ENCODE measurements around the gene CCDC110. TPM values are rescaled to one million over a fixed set of nuclear protein-coding genes. Genes with fewer than 3 reads are reported as not detected.

Gene CCDC110
- total and polyA plus RNA-seq, 4 donors, result 0.31 to 1.8 (median 0.92) TPM

- H3K9me3 ChIP-seq (ENCODE audit: control insufficient read depth in 4 of 4, insufficient read depth in 3 of 4, low read length in 3 of 4), result no peaks in the 10 kb centered on the region
- peaks cover 0 to 22% (median 1%) of the 10 kb centered on the region in 5 donors for H3K4me1 ChIP-seq (ENCODE audit: control insufficient read depth in 5 of 5, insufficient read depth in 5 of 5, low read length in 5 of 5)
- peaks cover 0 to 4% (median 1%) of the 10 kb centered on the region in 4 donors for H3K36me3 ChIP-seq (ENCODE audit: control insufficient read depth in 4 of 4, insufficient read depth in 4 of 4, low read length in 4 of 4)
- TF ChIP-seq CTCF (IDR thresholded peaks at IDR 0.05; ENCODE audit: control extremely low read depth, extremely low read depth), result no peak
- H3K27ac ChIP-seq (ENCODE audit: low read depth in 1 of 2, low read length in 1 of 2), result no peak overlapping the region
- H3K4me3 ChIP-seq, result no peak overlapping the region
- ATAC-seq (ENCODE audit: insufficient read depth, low FRiP score) (no peak), DNase-seq (peak in 1 of 3 donors; percentile 24)
- H3K9ac ChIP-seq (ENCODE audit: insufficient read depth in 1 of 2, low read length in 2 of 2), result no peak overlapping the region
- 91 to 94% methylated on average over 22 of the region's 22 CpGs for WGBS, 2 donors
- no peaks in the 10 kb centered on the region for H3K27me3 ChIP-seq (ENCODE audit: control insufficient read depth in 3 of 3, insufficient read depth in 3 of 3, low read length in 2 of 3)
Observed at GRCh38 chr4:185426960-185427688, 44.4 kb downstream of the CCDC110 start.

- TF ChIP-seq CTCF (IDR thresholded peaks at IDR 0.05; ENCODE audit: control extremely low read depth, extremely low read depth), result no peak
- Histone ChIP-seq H3K9ac (ENCODE audit: insufficient read depth in 1 of 2, low read length in 2 of 2) (peak within 1 kb of the TSS; percentile 100), H3K4me1 (ENCODE audit: control insufficient read depth in 5 of 5, insufficient read depth in 5 of 5, low read length in 5 of 5) (peaks cover 0 to 33% (median 9%) of the 10 kb centered on the region in 5 donors), H3K27ac (ENCODE audit: low read depth in 1 of 2, low read length in 1 of 2) (peak within 1 kb of the TSS; percentile 79 to 97), H3K27me3 (ENCODE audit: control insufficient read depth in 3 of 3, insufficient read depth in 3 of 3, low read length in 2 of 3) (no peaks in the 10 kb centered on the region), H3K4me3 (peak within 1 kb of the TSS; percentile 79), H3K36me3 (ENCODE audit: control insufficient read depth in 4 of 4, insufficient read depth in 4 of 4, low read length in 4 of 4) (peaks cover 0 to 4% (median 1%) of the 10 kb centered on the region in 4 donors), H3K9me3 (ENCODE audit: control insufficient read depth in 4 of 4, insufficient read depth in 3 of 4, low read length in 3 of 4) (no peaks in the 10 kb centered on the region)
- ATAC-seq (ENCODE audit: insufficient read depth, low FRiP score) (peak; percentile 95), DNase-seq (peak; percentile 95 to 97 (median 97))
- WGBS, 2 donors, result 0% methylated on average over 66 of the region's 66 CpGs
Observed at GRCh38 chr4:185425647-185426352, 45.7 kb downstream of the CCDC110 start, which contains the start of gene UFSP2. Gene UFSP2 (minus strand): TSS chr4:185425964. CDS start chr4:185425868, 96 bp downstream.

- no peaks in the 10 kb centered on the region for H3K9me3 ChIP-seq (ENCODE audit: control insufficient read depth in 4 of 4, insufficient read depth in 3 of 4, low read length in 3 of 4)
- peak; percentile 37 for ATAC-seq (ENCODE audit: insufficient read depth, low FRiP score)
- no peak for TF ChIP-seq CTCF (IDR thresholded peaks at IDR 0.05; ENCODE audit: control extremely low read depth, extremely low read depth)
- H3K27me3 ChIP-seq (ENCODE audit: control insufficient read depth in 3 of 3, insufficient read depth in 3 of 3, low read length in 2 of 3), result no peaks in the 10 kb centered on the region
- H3K4me1 ChIP-seq (ENCODE audit: control insufficient read depth in 5 of 5, insufficient read depth in 5 of 5, low read length in 5 of 5), result peaks cover 0 to 33% (median 9%) of the 10 kb centered on the region in 5 donors
- peak overlapping the region; percentile 100 for H3K9ac ChIP-seq (ENCODE audit: insufficient read depth in 1 of 2, low read length in 2 of 2)
- 17% methylated on average over 13 of the region's 13 CpGs for WGBS, 2 donors
- peak in 1 of 3 donors; percentile 65 for DNase-seq
- H3K36me3 ChIP-seq (ENCODE audit: control insufficient read depth in 4 of 4, insufficient read depth in 4 of 4, low read length in 4 of 4), result peaks cover 0 to 4% (median 1%) of the 10 kb centered on the region in 4 donors
- peak overlapping the region; percentile 79 for H3K4me3 ChIP-seq
- peak overlapping the region; percentile 79 to 97 for H3K27ac ChIP-seq (ENCODE audit: low read depth in 1 of 2, low read length in 1 of 2)
Observed at GRCh38 chr4:185424905-185425646, 46.5 kb downstream of the CCDC110 start.

Measured in lung (tissue), 12 donors.